ENCODE data around the gene TRAPPC12.

- TF ChIP-seq CTCF (IDR thresholded peaks at IDR 0.05): no peak
- no peak for TF ChIP-seq ZFX (IDR thresholded peaks at IDR 0.05; ENCODE audit: borderline replicate concordance)
These were observed 33.9 kb upstream of the TRAPPC12 start for GRCh38 chr2:3345621-3346020.

All from 22Rv1 (cell line).